ENCODE data around the gene ANKFY1.

DNA sequence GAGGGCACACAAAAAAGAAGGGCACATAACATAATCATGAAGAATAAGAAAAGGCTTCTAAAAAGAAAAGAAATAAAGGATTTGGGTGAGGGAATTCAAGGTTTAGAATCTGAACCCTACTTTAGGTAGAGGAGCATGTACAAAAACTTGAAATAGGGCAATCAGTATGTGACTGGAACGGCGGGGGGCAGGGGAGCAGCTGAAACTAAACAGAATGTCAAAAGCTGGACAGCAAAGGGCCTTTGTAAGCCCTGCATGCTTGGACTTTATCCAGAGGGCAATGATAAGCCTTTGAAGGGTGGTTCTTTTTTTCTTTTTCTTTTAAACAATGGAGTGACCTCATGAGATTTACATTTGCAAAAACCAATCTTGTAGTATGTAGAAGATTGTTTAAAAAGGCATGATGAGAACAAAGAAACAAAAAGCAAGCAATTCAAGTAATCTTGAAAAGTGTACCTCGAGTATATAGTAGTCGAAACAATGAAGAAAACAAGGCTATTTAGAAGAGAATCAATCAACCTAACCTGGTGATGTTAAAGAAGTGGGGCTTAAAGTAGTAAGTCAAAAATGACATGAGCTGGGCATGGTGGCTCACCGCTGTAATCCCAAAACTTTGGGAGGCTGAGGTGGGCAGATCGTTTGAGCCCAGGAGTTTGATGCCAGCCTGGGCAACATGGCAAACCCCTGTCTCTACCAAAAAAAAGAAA is 46.7 kb upstream of the ANKFY1 start:
- TF ChIP-seq POLR2A (IDR thresholded peaks at IDR 0.05) (no peak), CTCF (IDR thresholded peaks at IDR 0.05) (no peak)
